GM19328 (cell line): Measurements from ENCODE around the gene AFAP1L2.

Experiments used
- ATAC-seq: cut with Tn5 transposase; IDR thresholded peaks from one replicate; pipeline ENCODE4 v1.9.1; 2021; ENCODE audit warnings: mild to moderate bottlenecking, moderate library complexity; ENCODE audit not compliant: unreplicated experiment

AFAP1L2 gene

GRCh38 chr10:114412907-114413797 lies 8.8 kb upstream of the AFAP1L2 start:
- ATAC-seq = no peak

- ATAC-seq = no peak
Observed at GRCh38 chr10:114408968-114409444, 4.7 kb upstream of the AFAP1L2 start.

- no peak for ATAC-seq
Observed at GRCh38 chr10:114408112-114408967, 4.0 kb upstream of the AFAP1L2 start.

- no peak for ATAC-seq
Observed at GRCh38 chr10:114406455-114406854, 2.2 kb upstream of the AFAP1L2 start.

GRCh38 chr10:114405011-114405350 lies 679 bp upstream of the AFAP1L2 start:
- no peak for ATAC-seq

GRCh38 chr10:114403541-114404161 lies 651 bp downstream of the AFAP1L2 start:
- ATAC-seq = no peak

GRCh38 chr10:114402871-114403540 lies 1.3 kb downstream of the AFAP1L2 start:
- ATAC-seq = no peak

- ATAC-seq = no peak
Observed at GRCh38 chr10:114402233-114402632, 2.1 kb downstream of the AFAP1L2 start.

- ATAC-seq = no peak
Observed at GRCh38 chr10:114401195-114401791, 3.0 kb downstream of the AFAP1L2 start.

- ATAC-seq = no peak
Observed at GRCh38 chr10:114400091-114400490, 4.2 kb downstream of the AFAP1L2 start.

- no peak for ATAC-seq
Observed at GRCh38 chr10:114399576-114399975, 4.7 kb downstream of the AFAP1L2 start.

GRCh38 chr10:114398587-114399331 lies 5.5 kb downstream of the AFAP1L2 start:
- no peak for ATAC-seq

GRCh38 chr10:114397651-114398145 lies 6.6 kb downstream of the AFAP1L2 start:
- ATAC-seq = no peak

GRCh38 chr10:114396464-114396863 lies 7.8 kb downstream of the AFAP1L2 start:
- no peak for ATAC-seq

- no peak for ATAC-seq
Observed at GRCh38 chr10:114395366-114396022, 8.8 kb downstream of the AFAP1L2 start.

GRCh38 chr10:114394531-114394930 lies 9.8 kb downstream of the AFAP1L2 start:
- no peak for ATAC-seq

- no peak for ATAC-seq
Observed at GRCh38 chr10:114393886-114394285, 10.4 kb downstream of the AFAP1L2 start.

GRCh38 chr10:114393482-114393881 lies 10.8 kb downstream of the AFAP1L2 start:
- no peak for ATAC-seq
